Left renal pelvis (tissue), 4 donors: ENCODE measurements around the gene ZNF420. TPM values are rescaled to one million over a fixed set of nuclear protein-coding genes. Genes with fewer than 3 reads are reported as not detected.

Experiments used
- DNase-seq, 4 donors: peaks; one replicate each; pipeline ENCODE4 v3.0.0-alpha.2; 2013; ENCODE audit warnings: low read depth in 4 of 4, low spot score in 3 of 4
- polyA plus RNA-seq, 4 donors: library from polyadenylated mRNA; unstranded; fragments of 120-200 nt; gene quantifications; one replicate each; pipeline ENCODE4 v1.2.1, GENCODE V29; 2013; ENCODE audit not compliant: insufficient read length in 4 of 4

Gene ZNF420
- polyA plus RNA-seq, 4 donors: 21.4 to 25.9 (median 22.3) TPM

DNA sequence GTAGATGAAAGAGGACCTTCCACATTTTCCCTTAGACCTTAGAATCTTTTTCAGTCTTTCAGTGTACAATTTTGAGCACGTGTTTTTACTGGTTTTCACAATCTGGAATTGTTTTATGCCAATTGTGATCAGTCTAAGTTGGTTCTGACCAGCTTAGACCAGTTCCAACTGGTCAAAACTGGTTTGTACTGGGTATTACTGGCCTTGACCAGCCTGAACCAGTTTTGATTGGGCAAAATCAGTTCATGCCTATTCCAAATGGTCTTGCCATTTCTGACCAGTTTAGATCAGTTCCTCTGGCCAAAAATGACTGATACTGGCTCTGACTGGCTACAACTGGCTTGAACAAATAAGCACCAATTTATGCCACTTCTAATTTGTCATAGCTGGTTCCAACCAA is 57.9 kb downstream of the ZNF420 start:
- no peak for DNase-seq

DNA sequence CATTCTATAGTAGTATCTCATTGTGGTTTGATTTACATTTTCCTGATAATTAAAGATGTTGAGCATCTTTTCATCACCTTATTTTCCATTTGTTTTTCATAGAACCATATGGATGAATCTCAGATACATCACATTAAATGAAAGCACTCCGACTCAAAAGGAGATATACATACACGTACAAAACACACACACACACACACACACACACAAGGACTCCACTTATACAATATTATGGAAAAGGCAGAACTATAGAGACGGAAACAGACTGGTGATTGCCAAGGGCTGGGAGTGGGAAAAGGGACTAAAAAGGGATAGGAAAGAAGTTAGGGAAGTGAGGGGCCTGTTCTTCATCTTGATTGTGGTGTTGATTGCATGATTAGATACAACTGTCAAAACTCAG is 70.0 kb downstream of the ZNF420 start:
- DNase-seq: no peak

DNA sequence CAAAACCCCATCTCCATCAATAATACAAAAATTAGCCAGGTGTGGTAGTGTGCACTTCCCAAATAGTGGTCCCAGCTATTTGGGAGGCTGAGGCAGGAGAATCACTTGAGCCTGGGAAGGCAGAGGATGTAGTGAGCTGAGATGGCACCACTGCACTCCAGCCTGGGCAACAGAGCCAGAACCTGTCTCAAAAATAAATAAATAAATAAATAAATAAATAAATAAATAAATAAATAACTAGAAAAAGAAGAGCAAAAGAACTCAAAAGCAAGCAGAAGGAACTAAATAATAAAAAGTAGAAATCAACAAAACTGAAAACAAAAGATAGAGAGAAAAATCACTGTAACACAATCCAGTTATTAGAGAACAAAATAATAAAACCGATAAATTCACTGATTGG is 81.9 kb downstream of the ZNF420 start:
- no peak for DNase-seq

DNA sequence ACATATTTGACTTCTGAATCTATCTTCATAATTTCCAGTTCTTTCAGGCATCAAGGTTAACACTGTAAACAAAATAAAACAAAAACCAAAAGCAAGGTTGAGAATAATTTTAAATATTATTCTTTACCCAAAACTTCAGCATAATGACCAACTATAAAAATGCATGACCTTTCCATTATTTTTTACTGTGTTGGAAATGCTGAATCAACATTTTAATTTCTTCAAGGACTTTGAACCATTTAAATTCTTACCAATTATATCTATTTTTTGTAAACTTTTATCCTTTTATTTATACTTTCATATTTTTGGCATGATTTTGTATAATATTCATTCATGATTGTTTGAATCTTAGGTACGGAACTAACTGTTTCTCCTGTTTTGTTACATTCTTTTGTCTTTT is 87.4 kb downstream of the ZNF420 start:
- DNase-seq: no peak

DNA sequence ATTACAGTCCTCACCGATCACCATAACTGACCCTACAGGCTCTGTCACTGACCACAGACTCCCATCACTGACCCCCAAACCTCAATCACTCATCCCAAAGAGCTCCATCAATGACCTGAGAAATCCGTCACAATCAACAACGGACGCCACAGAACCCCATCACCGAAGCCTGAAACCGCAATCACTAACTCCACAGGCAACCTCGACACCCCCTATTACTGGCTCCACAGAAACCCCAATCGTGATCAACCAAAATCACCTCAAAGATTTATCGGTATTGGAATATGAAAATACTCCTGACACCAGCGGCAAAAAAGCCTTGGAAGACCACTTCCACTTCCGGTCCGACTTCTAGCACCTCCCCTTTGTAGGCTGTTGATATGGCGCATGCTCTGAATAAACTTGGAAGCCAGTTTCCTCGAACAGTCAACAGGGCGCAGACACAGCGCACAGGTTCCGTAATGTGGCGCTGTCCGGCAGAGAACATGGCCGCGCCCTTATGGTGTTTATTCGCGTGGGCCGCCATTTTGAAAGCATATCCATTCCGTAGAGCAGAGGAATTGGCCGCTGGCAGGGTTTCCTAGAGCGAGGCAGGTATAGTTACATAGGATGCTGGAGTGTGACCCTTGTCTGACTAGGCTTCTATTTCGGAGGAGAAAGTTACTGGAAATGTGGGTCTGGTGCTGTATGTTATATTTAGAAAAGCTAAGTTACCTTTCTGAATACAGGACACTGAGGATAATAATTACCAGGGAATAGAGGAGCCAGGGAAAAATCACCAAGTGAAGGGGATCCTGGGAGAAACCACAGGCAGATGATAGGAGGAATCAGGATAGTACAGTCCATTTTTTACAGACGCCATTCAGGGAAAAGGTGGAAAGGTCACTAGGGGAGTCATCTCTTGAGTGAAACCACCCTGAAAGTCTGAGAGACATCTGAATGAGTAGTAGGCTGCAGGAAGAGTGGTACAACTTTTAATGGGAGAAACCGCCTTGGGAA is 94.4 kb downstream of the ZNF420 start, which contains the start of gene ZNF585A:
Gene ZNF585A, minus strand, starts transcription at position 328 of the 999 bp plus-strand sequence. CDS start 2,785 bp downstream, outside the sequence.
- peak; percentile 90 to 96 (median 90) for DNase-seq

Other genes starting within 250 kb of the ZNF420 start
- 10 to 100 TPM; 10.6 to 14.4 (median 11.8) TPM for gene ZNF790, start 240.0 kb upstream of the ZNF420 start, polyA plus RNA-seq
- 10 to 100 TPM; 11.2 to 15.8 (median 14.0) TPM for gene ZNF345, start 227.6 kb upstream of the ZNF420 start, polyA plus RNA-seq
- 1 to 10 TPM; 6.5 to 7.6 (median 7.1) TPM for gene ZNF829, start 162.1 kb upstream of the ZNF420 start, polyA plus RNA-seq
- gene ZNF568, start 162.1 kb upstream of the ZNF420 start, polyA plus RNA-seq: 10 to 100 TPM; 22.5 to 26.7 (median 24.4) TPM
- 10 to 100 TPM; 14.9 to 19.7 (median 16.5) TPM for gene ZNF585A, start 94.3 kb downstream of the ZNF420 start, polyA plus RNA-seq
- gene ZNF585B, start 132.1 kb downstream of the ZNF420 start, polyA plus RNA-seq: 10 to 100 TPM; 16.7 to 19.9 (median 17.5) TPM
- gene ZNF383, start 139.8 kb downstream of the ZNF420 start, polyA plus RNA-seq: 10 to 100 TPM; 12.0 to 13.6 (median 13.0) TPM